Liver (tissue), 9 donors: ENCODE results near the gene TESMIN. TPM values are rescaled to one million over a fixed set of nuclear protein-coding genes. Genes with fewer than 3 reads are reported as not detected.

ENCODE experiments used
- DNase-seq: peaks from one replicate; pipeline ENCODE4 v3.0.0-alpha.2; 2017; ENCODE audit warnings: low spot score
- H3K27ac ChIP-seq, 2 donors: one replicate each; pipeline ENCODE4 v1.7.0; 2013; ENCODE audit warnings: inconsistent platforms in 2 of 2, low read length in 2 of 2, control low read depth in 1 of 2, low read depth in 1 of 2, mild to moderate bottlenecking in 1 of 2
- H3K27me3 ChIP-seq, 4 donors: one replicate each; pipeline versions ENCODE4 v1.6.1 to v1.7.0; 2013; ENCODE audit warnings: low read length in 3 of 4, inconsistent platforms in 1 of 4, mild to moderate bottlenecking in 1 of 4, moderate library complexity in 1 of 4; ENCODE audit not compliant: control insufficient read depth in 4 of 4, insufficient read depth in 4 of 4
- H3K36me3 ChIP-seq, 4 donors: one replicate each; pipeline versions ENCODE4 v1.6.1 to v1.7.0; 2013; ENCODE audit warnings: low read length in 3 of 4, mild to moderate bottlenecking in 3 of 4, low read depth in 1 of 4, moderate library complexity in 1 of 4; ENCODE audit not compliant: control insufficient read depth in 4 of 4, insufficient read depth in 3 of 4
- H3K4me1 ChIP-seq, 4 donors: one replicate each; pipeline versions ENCODE4 v1.6.1 to v1.7.0; 2013; ENCODE audit warnings: low read length in 3 of 4, mild to moderate bottlenecking in 3 of 4, moderate library complexity in 1 of 4; ENCODE audit not compliant: control insufficient read depth in 4 of 4, insufficient read depth in 4 of 4
- H3K4me3 ChIP-seq, 3 donors: one replicate each; pipeline versions ENCODE4 v1.6.1 to v1.7.0; 2013; ENCODE audit warnings: low read length in 3 of 3, control low read depth in 1 of 3, low read depth in 1 of 3, mild to moderate bottlenecking in 1 of 3
- H3K9ac ChIP-seq, 2 donors: one replicate each; pipeline ENCODE4 v1.7.0; 2013; ENCODE audit warnings: low read length in 2 of 2, mild to moderate bottlenecking in 2 of 2, moderate library complexity in 2 of 2, control low read depth in 1 of 2, low read depth in 1 of 2
- H3K9me3 ChIP-seq, 4 donors: one replicate each; pipeline versions ENCODE4 v1.6.1 to v1.7.0; 2013; ENCODE audit warnings: low read length in 3 of 4; ENCODE audit not compliant: control insufficient read depth in 4 of 4
- CTCF ChIP-seq: fragments of 150-350 bp; IDR thresholded peaks from 2 replicates; pipeline ENCODE4 v1.5.1; 2017; ENCODE audit warnings: improper control_type of control experiment, low read depth, low read length; ENCODE audit not compliant: missing input control
- EGR1 ChIP-seq, 2 donors: IDR thresholded peaks; 2 replicates each; pipeline ENCODE4 v1.6.1; 2016 to 2018; ENCODE audit warnings: antibody characterized with exemption in 2 of 2, low read depth in 2 of 2
- FOXA1 ChIP-seq: IDR thresholded peaks from 2 replicates; pipeline ENCODE4 v1.6.1; 2016; ENCODE audit warnings: antibody characterized with exemption
- FOXA2 ChIP-seq: IDR thresholded peaks from 2 replicates; pipeline ENCODE4 v1.6.1; 2016; ENCODE audit warnings: antibody characterized with exemption
- HNF4A ChIP-seq, 2 donors: conservative IDR thresholded peaks; 2 replicates each; pipeline ENCODE4 v1.6.1; 2016; ENCODE audit warnings: antibody characterized with exemption in 2 of 2, mild to moderate bottlenecking in 2 of 2
- HNF4G ChIP-seq: IDR thresholded peaks from 2 replicates; pipeline ENCODE4 v1.6.1; 2016; ENCODE audit warnings: antibody characterized with exemption
- NR2F2 ChIP-seq: IDR thresholded peaks from 2 replicates; pipeline ENCODE4 v1.6.1; 2016; ENCODE audit warnings: antibody characterized with exemption
- RAD21 ChIP-seq, 2 donors: IDR thresholded peaks; 2 replicates each; pipeline ENCODE4 v1.6.1; 2016; ENCODE audit warnings: antibody characterized with exemption in 2 of 2, mild to moderate bottlenecking in 2 of 2
- RXRA ChIP-seq, 2 donors: IDR thresholded peaks; 2 replicates each; pipeline ENCODE4 v1.6.1; 2017 to 2018; ENCODE audit warnings: antibody characterized with exemption in 2 of 2, mild to moderate bottlenecking in 1 of 2
- SP1 ChIP-seq: IDR thresholded peaks from 2 replicates; pipeline ENCODE4 v1.6.1; 2018; ENCODE audit warnings: antibody characterized with exemption, mild to moderate bottlenecking
- TAF1 ChIP-seq: conservative IDR thresholded peaks from 2 replicates; pipeline ENCODE4 v1.6.1; 2016; ENCODE audit warnings: antibody characterized with exemption, mild to moderate bottlenecking
- YY1 ChIP-seq: IDR thresholded peaks from 2 replicates; pipeline ENCODE4 v1.6.1; 2016; ENCODE audit warnings: antibody characterized with exemption, mild to moderate bottlenecking
- WGBS: extraction: QIAGEN DNeasy Blood & Tissue Kit; methylation state at CpG from one replicate; pipeline ENCODE4 v1.1.7; 2013; 5-methylcytosine and 5-hydroxymethylcytosine counted together
- polyA plus RNA-seq, 2 donors: library from polyadenylated mRNA; stranded (reverse) in 1 of 2; unstranded in 1 of 2; fragments of 200-250 nt in 1 of 2; fragments of >200 nt in 1 of 2; fragmentation: Nextera tagmentation in 1 of 2; extraction: Ambion mirVana in 1 of 2; gene quantifications; one replicate each; pipeline versions ENCODE4 v1.2.1 to v1.2.3, GENCODE V29; 2013 to 2015
- total RNA-seq, 2 donors: library from RNA; depleted of rRNA; stranded (reverse); fragments of >200 nt; gene quantifications; one replicate each; pipeline ENCODE4 v1.2.3, GENCODE V29; 2014
- TF ChIP-seq, protein P1 (sequence below): IDR thresholded peaks from 2 replicates; pipeline ENCODE4 v1.6.1; 2016; ENCODE audit warnings: antibody characterized with exemption
- TF ChIP-seq, protein P2 (sequence below): IDR thresholded peaks from 2 replicates; pipeline ENCODE4 v1.6.1; 2016; ENCODE audit warnings: antibody characterized with exemption
- TF ChIP-seq, protein P3 (sequence below): IDR thresholded peaks from 2 replicates; pipeline ENCODE4 v1.6.1; 2016; ENCODE audit warnings: antibody characterized with exemption, mild to moderate bottlenecking
- donor health status: healthy.
- donor health status: healthy.
- donor health status: healthy.
- donor health status: healthy.
- donor health status: healthy.

The TESMIN gene, protein sequence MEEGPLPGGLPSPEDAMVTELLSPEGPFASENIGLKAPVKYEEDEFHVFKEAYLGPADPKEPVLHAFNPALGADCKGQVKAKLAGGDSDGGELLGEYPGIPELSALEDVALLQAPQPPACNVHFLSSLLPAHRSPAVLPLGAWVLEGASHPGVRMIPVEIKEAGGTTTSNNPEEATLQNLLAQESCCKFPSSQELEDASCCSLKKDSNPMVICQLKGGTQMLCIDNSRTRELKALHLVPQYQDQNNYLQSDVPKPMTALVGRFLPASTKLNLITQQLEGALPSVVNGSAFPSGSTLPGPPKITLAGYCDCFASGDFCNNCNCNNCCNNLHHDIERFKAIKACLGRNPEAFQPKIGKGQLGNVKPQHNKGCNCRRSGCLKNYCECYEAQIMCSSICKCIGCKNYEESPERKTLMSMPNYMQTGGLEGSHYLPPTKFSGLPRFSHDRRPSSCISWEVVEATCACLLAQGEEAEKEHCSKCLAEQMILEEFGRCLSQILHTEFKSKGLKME
- total RNA-seq (1 to 10 TPM in 1 of 2 donors, under 1 TPM in 1; 0.42 to 2.5 TPM), polyA plus RNA-seq (under 1 TPM; 0.27 to 0.82 TPM)

DNA sequence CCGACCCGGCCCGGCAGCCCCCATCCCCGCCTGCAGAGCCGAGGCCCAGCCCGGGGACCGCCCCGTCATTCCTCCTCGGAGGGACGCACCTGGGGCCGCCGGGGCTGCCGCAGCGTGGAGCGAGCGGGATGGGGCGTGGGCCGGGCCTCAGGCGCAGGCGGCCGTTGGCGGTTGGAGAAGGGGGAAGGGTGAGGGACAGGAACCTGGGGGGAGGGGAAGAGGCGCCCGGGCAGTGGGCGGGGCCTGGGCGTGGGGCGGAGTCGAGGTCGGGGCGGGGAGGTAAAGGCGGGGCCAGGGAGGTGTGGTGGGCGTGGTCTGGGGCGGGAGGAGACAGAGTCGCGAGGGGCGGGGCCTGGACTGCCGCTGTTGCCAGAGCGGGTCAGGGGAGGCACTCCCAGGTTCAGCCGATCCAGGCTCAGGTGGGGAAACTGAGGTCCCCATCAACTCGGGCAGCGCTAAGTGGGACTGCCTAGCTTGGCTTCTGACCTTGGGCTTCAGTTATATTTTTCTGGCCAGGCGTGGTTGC lies at the start of gene TESMIN:
Gene TESMIN (minus strand): TSS at position 190 of the 526 bp plus-strand sequence. CDS start 860 bp downstream, outside the sequence.
- Histone ChIP-seq H3K9ac (no peak within 1 kb of the TSS), H3K27ac (no peak within 1 kb of the TSS), H3K4me1 (peaks cover 0 to 5% (median 0%) of the 10 kb centered on the region in 4 donors), H3K4me3 (peak within 1 kb of the TSS in 2 of 3 donors; percentile 22 to 58), H3K36me3 (peaks cover 4 to 9% (median 7%) of the 10 kb centered on the region in 4 donors), H3K27me3 (no peaks in the 10 kb centered on the region), H3K9me3 (no peaks in the 10 kb centered on the region)
- WGBS: 3% methylated on average over 42 of the region's 42 CpGs
- TF ChIP-seq, protein P1, sequence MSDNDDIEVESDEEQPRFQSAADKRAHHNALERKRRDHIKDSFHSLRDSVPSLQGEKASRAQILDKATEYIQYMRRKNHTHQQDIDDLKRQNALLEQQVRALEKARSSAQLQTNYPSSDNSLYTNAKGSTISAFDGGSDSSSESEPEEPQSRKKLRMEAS: no peak
- peak in 1 of 2 donors; percentile 31 for TF ChIP-seq RAD21 (IDR thresholded peaks at IDR 0.05)
- TF ChIP-seq SP1: peak; percentile 22
- peak; percentile 98 for DNase-seq

DNA sequence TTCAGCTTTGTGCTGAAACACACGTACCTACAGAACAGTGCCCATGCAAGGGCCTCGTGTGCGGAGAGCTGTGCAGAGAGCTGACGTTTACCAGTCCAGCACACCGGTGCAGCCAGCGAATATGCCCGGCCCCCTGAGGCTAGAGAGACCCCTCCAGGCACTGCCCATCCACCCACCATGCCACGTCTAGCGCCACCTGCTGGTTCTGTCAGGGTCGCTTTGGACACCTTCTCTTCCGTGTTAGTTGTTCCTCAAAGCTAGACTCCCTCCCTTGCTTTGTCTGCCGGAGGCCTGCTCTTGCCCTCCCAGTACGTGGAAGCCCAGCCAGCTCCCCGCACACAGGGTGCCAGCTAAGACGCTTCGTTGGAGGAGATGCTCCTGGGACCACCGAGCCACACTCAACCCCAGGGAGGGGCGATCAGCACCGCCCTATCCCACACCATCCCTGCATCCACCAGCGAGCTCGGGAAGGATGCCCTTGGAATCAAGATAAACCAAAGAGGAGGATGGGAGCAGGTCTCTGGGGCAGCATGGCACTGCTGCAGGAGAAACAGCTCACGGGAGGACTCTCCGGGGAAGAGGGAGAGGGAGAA lies 47.0 kb upstream of the TESMIN start:
- peak; percentile 61 for DNase-seq
- TF ChIP-seq RAD21 (IDR thresholded peaks at IDR 0.05) (peak in 1 of 2 donors; percentile 45), TAF1 (no peak), FOXA1 (no peak), CTCF (peak; percentile 24), EGR1 (IDR thresholded peaks at IDR 0.05; ENCODE audit: low read depth in 2 of 2) (no peak), NR2F2 (no peak)
- TF ChIP-seq, protein P2, sequence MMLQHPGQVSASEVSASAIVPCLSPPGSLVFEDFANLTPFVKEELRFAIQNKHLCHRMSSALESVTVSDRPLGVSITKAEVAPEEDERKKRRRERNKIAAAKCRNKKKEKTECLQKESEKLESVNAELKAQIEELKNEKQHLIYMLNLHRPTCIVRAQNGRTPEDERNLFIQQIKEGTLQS: no peak
- no peaks in the 10 kb centered on the region for H3K4me1 ChIP-seq

DNA sequence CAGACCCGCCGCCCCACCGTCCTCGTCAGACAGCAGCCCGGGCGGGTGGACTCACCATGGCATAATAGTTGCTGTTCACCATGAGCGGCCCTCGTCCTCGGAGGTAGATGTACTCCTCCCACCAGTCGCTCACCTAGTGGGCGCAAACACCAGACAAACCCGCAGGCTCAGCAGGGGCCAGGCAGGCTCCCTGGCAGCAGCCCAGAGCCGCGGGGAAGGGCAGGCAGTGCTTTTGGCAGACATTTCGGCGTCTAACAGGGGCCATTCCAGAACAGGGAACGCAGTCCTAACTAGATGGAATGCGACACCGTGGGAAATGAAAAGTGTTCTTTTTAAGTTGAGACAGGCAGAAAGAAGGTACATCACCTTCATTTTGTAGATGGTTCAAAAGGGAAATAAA lies 45.5 kb upstream of the TESMIN start:
- DNase-seq: no peak
- Histone ChIP-seq H3K27me3 (no peaks in the 10 kb centered on the region), H3K9me3 (no peaks in the 10 kb centered on the region), H3K9ac (no peak overlapping the region), H3K27ac (no peak overlapping the region), H3K4me3 (no peak overlapping the region), H3K36me3 (peaks cover 38 to 72% (median 66%) of the 10 kb centered on the region in 4 donors), H3K4me1 (no peaks in the 10 kb centered on the region)
- WGBS: 91% methylated on average over 19 of the region's 19 CpGs
- no peak for TF ChIP-seq HNF4G
- TF ChIP-seq YY1: no peak
- TF ChIP-seq RXRA (IDR thresholded peaks at IDR 0.05): no peak
- TF ChIP-seq NR2F2: no peak
- TF ChIP-seq FOXA2: no peak
- TF ChIP-seq, protein P2: no peak
- TF ChIP-seq, protein P1: no peak
- TF ChIP-seq CTCF: no peak
- TF ChIP-seq, protein P3, sequence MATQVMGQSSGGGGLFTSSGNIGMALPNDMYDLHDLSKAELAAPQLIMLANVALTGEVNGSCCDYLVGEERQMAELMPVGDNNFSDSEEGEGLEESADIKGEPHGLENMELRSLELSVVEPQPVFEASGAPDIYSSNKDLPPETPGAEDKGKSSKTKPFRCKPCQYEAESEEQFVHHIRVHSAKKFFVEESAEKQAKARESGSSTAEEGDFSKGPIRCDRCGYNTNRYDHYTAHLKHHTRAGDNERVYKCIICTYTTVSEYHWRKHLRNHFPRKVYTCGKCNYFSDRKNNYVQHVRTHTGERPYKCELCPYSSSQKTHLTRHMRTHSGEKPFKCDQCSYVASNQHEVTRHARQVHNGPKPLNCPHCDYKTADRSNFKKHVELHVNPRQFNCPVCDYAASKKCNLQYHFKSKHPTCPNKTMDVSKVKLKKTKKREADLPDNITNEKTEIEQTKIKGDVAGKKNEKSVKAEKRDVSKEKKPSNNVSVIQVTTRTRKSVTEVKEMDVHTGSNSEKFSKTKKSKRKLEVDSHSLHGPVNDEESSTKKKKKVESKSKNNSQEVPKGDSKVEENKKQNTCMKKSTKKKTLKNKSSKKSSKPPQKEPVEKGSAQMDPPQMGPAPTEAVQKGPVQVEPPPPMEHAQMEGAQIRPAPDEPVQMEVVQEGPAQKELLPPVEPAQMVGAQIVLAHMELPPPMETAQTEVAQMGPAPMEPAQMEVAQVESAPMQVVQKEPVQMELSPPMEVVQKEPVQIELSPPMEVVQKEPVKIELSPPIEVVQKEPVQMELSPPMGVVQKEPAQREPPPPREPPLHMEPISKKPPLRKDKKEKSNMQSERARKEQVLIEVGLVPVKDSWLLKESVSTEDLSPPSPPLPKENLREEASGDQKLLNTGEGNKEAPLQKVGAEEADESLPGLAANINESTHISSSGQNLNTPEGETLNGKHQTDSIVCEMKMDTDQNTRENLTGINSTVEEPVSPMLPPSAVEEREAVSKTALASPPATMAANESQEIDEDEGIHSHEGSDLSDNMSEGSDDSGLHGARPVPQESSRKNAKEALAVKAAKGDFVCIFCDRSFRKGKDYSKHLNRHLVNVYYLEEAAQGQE: no peak
- no peak for TF ChIP-seq HNF4A (conservative IDR thresholded peaks at IDR 0.05)

More for the DNA sequence above, 47.0 kb upstream of the TESMIN start:
- Histone ChIP-seq H3K9ac (no peak overlapping the region), H3K27me3 (no peaks in the 10 kb centered on the region), H3K36me3 (peaks cover 39 to 71% (median 65%) of the 10 kb centered on the region in 4 donors), H3K4me3 (no peak overlapping the region), H3K9me3 (no peaks in the 10 kb centered on the region), H3K27ac (no peak overlapping the region)
- 80% methylated on average over 23 of the region's 23 CpGs for WGBS
